Mesenchymal stem cell (in vitro differentiated cells and primary cell): Measurements from ENCODE around the gene HABP2.
A peak's percentile ranks its signal among the peaks of the same experiment; 100 is the strongest.

Experiments
- DNase-seq: peaks from one replicate; pipeline ENCODE4 v3.0.0-alpha.2; 2013
- H2AFZ ChIP-seq: one replicate; pipeline ENCODE4 v1.6.1; 2013; ENCODE audit warnings: low read depth, mild to moderate bottlenecking, control low read depth, inconsistent platforms, low read length, moderate library complexity
- H2AK5ac ChIP-seq: 2 replicates; pipeline ENCODE4 v1.6.1; 2013; ENCODE audit warnings: low read length, moderate library complexity, mild to moderate bottlenecking, inconsistent platforms; ENCODE audit not compliant: severe bottlenecking
- H2BK120ac ChIP-seq: one replicate; pipeline ENCODE4 v1.6.1; 2013; ENCODE audit warnings: low read depth, mild to moderate bottlenecking, inconsistent platforms, low read length, moderate library complexity
- H2BK12ac ChIP-seq, 2 experiments: one replicate each; pipeline ENCODE4 v1.6.1; 2013; ENCODE audit warnings: inconsistent platforms in 2 of 2, low read length in 2 of 2, mild to moderate bottlenecking in 2 of 2, moderate library complexity in 2 of 2, control low read depth in 1 of 2
- H2BK15ac ChIP-seq: one replicate; pipeline ENCODE4 v1.6.1; 2013; ENCODE audit warnings: mild to moderate bottlenecking, low read depth, inconsistent platforms; ENCODE audit not compliant: poor library complexity, severe bottlenecking
- H2BK5ac ChIP-seq: 2 replicates; pipeline ENCODE4 v1.6.1; 2013; ENCODE audit warnings: low read depth, mild to moderate bottlenecking, low read length, control low read depth, inconsistent platforms; ENCODE audit not compliant: poor library complexity, severe bottlenecking
- H3K14ac ChIP-seq, 2 experiments: one replicate each; pipeline ENCODE4 v1.6.1; 2013; ENCODE audit warnings: inconsistent platforms in 2 of 2, low read length in 2 of 2, control low read depth in 1 of 2, mild to moderate bottlenecking in 1 of 2, moderate library complexity in 1 of 2
- H3K18ac ChIP-seq, 2 experiments: one replicate each; pipeline ENCODE4 v1.6.1; 2013; ENCODE audit warnings: inconsistent platforms in 2 of 2, low read length in 2 of 2, control low read depth in 1 of 2, low read depth in 1 of 2, mild to moderate bottlenecking in 1 of 2
- H3K23ac ChIP-seq, 2 experiments: one replicate each; pipeline ENCODE4 v1.6.1; 2013; ENCODE audit warnings: inconsistent platforms in 2 of 2, low read length in 2 of 2, mild to moderate bottlenecking in 2 of 2, moderate library complexity in 2 of 2, control low read depth in 1 of 2
- H3K27ac ChIP-seq: 2 replicates; pipeline ENCODE4 v1.5.1; 2013; ENCODE audit warnings: mild to moderate bottlenecking, moderate library complexity, low read length, control low read depth, inconsistent platforms; ENCODE audit not compliant: poor library complexity, severe bottlenecking
- H3K27me3 ChIP-seq, 2 experiments: 2 replicates each; pipeline versions ENCODE4 v1.6.1 to v1.7.0; 2013; ENCODE audit warnings: low read length in 2 of 2, mild to moderate bottlenecking in 2 of 2, moderate library complexity in 2 of 2, control low read depth in 1 of 2, inconsistent platforms in 1 of 2; ENCODE audit not compliant: control insufficient read depth in 1 of 2, insufficient read depth in 1 of 2
- H3K36me3 ChIP-seq, 2 experiments: 2 replicates each; pipeline versions ENCODE4 v1.6.1 to v1.7.0; 2013; ENCODE audit warnings: low read length in 2 of 2, control low read depth in 1 of 2, inconsistent platforms in 1 of 2, low read depth in 1 of 2, mild to moderate bottlenecking in 1 of 2; ENCODE audit not compliant: insufficient read depth in 2 of 2, control insufficient read depth in 1 of 2
- H3K4ac ChIP-seq, 2 experiments: one replicate each; pipeline ENCODE4 v1.6.1; 2013; ENCODE audit warnings: inconsistent platforms in 2 of 2, low read length in 2 of 2, mild to moderate bottlenecking in 2 of 2, moderate library complexity in 2 of 2, control low read depth in 1 of 2, low read depth in 1 of 2
- H3K4me1 ChIP-seq: 2 replicates; pipeline ENCODE4 v1.6.1; 2013; ENCODE audit warnings: low read depth, low read length, control low read depth; ENCODE audit not compliant: control insufficient read depth, insufficient read depth
- H3K4me2 ChIP-seq: 2 replicates; pipeline ENCODE4 v1.6.1; 2013; ENCODE audit warnings: low read length, mild to moderate bottlenecking, inconsistent platforms; ENCODE audit not compliant: poor library complexity, severe bottlenecking
- H3K4me3 ChIP-seq, 2 experiments: 2 replicates each; pipeline versions ENCODE4 v1.5.1 to v1.7.0; 2013; ENCODE audit warnings: low read length in 2 of 2, mild to moderate bottlenecking in 2 of 2, control low read depth in 1 of 2, low read depth in 1 of 2; ENCODE audit not compliant: insufficient read depth in 1 of 2
- H3K79me1 ChIP-seq: replicated peaks from 2 replicates; pipeline ENCODE4 v1.6.1; 2013; ENCODE audit warnings: mild to moderate bottlenecking, control low read depth, low read length, inconsistent platforms; ENCODE audit not compliant: poor library complexity, severe bottlenecking
- H3K9ac ChIP-seq: 2 replicates; pipeline ENCODE4 v1.7.0; 2013; ENCODE audit warnings: mild to moderate bottlenecking, low read length, moderate library complexity
- H3K9me3 ChIP-seq: 2 replicates; pipeline ENCODE4 v1.7.0; 2013; ENCODE audit warnings: mild to moderate bottlenecking, low read length; ENCODE audit not compliant: control insufficient read depth
- H4K8ac ChIP-seq: one replicate; pipeline ENCODE4 v1.6.1; 2013; ENCODE audit warnings: inconsistent platforms, mild to moderate bottlenecking, low read length, moderate library complexity
- H4K91ac ChIP-seq: one replicate; pipeline ENCODE4 v1.6.1; 2013; ENCODE audit warnings: mild to moderate bottlenecking, low read length, inconsistent platforms
- WGBS: methylation state at CpG from one replicate; pipeline ENCODE4 v1.1.7; 2013; ENCODE audit warnings: mixed read lengths; 5-methylcytosine and 5-hydroxymethylcytosine counted together

HABP2 gene

GRCh38 chr10:113540845-113541548, 11.9 kb upstream of the HABP2 start:
- no peak overlapping the region for H3K14ac ChIP-seq
- H3K79me1 ChIP-seq, result no peaks in the 10 kb centered on the region
- H2AK5ac ChIP-seq, result no peak overlapping the region
- WGBS, result 86% methylated on average over 7 of the region's 7 CpGs
- no peak for DNase-seq
- H3K4me1 ChIP-seq, result peaks cover 15% of the 10 kb centered on the region
- no peak overlapping the region for H3K9ac ChIP-seq
- no peaks in the 10 kb centered on the region for H3K36me3 ChIP-seq
- H3K23ac ChIP-seq, result no peak overlapping the region
- no peak overlapping the region for H2BK120ac ChIP-seq
- peaks cover 0 to 4% of the 10 kb centered on the region in 2 experiments for H3K27me3 ChIP-seq
- H4K91ac ChIP-seq, result no peak overlapping the region
- no peaks in the 10 kb centered on the region for H3K9me3 ChIP-seq
- no peak overlapping the region for H3K27ac ChIP-seq
- no peak overlapping the region for H4K8ac ChIP-seq
- no peak overlapping the region for H3K4me3 ChIP-seq
- H2AFZ ChIP-seq, result no peak overlapping the region
- H2BK12ac ChIP-seq, result no peak overlapping the region
- peak overlapping the region in 1 of 2 experiments; percentile 13 for H3K4ac ChIP-seq
- H2BK5ac ChIP-seq, result no peak overlapping the region
- H3K4me2 ChIP-seq, result no peak overlapping the region
- no peak overlapping the region for H2BK15ac ChIP-seq
- H3K18ac ChIP-seq, result no peak overlapping the region

- Histone ChIP-seq H3K4me1 (peaks cover 15% of the 10 kb centered on the region), H3K18ac (no peak overlapping the region), H2AFZ (no peak overlapping the region), H2AK5ac (no peak overlapping the region), H2BK15ac (no peak overlapping the region), H3K27ac (no peak overlapping the region), H3K4me3 (no peak overlapping the region), H3K79me1 (no peaks in the 10 kb centered on the region), H4K91ac (no peak overlapping the region), H3K4me2 (no peak overlapping the region), H3K4ac (no peak overlapping the region), H3K9me3 (no peaks in the 10 kb centered on the region), H3K14ac (no peak overlapping the region), H3K23ac (no peak overlapping the region), H4K8ac (no peak overlapping the region), H2BK12ac (no peak overlapping the region), H3K27me3 (peaks cover 0 to 4% of the 10 kb centered on the region in 2 experiments), H3K9ac (no peak overlapping the region), H3K36me3 (no peaks in the 10 kb centered on the region), H2BK5ac (no peak overlapping the region), H2BK120ac (no peak overlapping the region)
- WGBS, result 65% methylated on average over 1 of the region's 1 CpG
- no peak for DNase-seq
Measured at GRCh38 chr10:113541549-113541927, 11.3 kb upstream of the HABP2 start.

- no peak overlapping the region for H2BK120ac ChIP-seq
- no peak overlapping the region for H2BK12ac ChIP-seq
- H2AK5ac ChIP-seq, result no peak overlapping the region
- no peak overlapping the region for H4K91ac ChIP-seq
- H3K14ac ChIP-seq, result no peak overlapping the region
- no peak overlapping the region for H3K23ac ChIP-seq
- H2BK15ac ChIP-seq, result no peak overlapping the region
- no peak overlapping the region for H2AFZ ChIP-seq
- H3K9me3 ChIP-seq, result no peaks in the 10 kb centered on the region
- no peaks in the 10 kb centered on the region for H3K36me3 ChIP-seq
- no peak overlapping the region for H3K4me2 ChIP-seq
- H3K27ac ChIP-seq, result no peak overlapping the region
- H3K18ac ChIP-seq, result no peak overlapping the region
- no peak for DNase-seq
- WGBS, result 57% methylated on average over 2 of the region's 5 CpGs
- H4K8ac ChIP-seq, result no peak overlapping the region
- H3K4me1 ChIP-seq, result peaks cover 13% of the 10 kb centered on the region
- H2BK5ac ChIP-seq, result no peak overlapping the region
- H3K4me3 ChIP-seq, result no peak overlapping the region
- H3K79me1 ChIP-seq, result no peaks in the 10 kb centered on the region
- H3K27me3 ChIP-seq, result peaks cover 0 to 4% of the 10 kb centered on the region in 2 experiments
- no peak overlapping the region for H3K9ac ChIP-seq
- no peak overlapping the region for H3K4ac ChIP-seq
Measured at GRCh38 chr10:113543107-113543955, 9.5 kb upstream of the HABP2 start.

- Histone ChIP-seq H2BK15ac (no peak overlapping the region), H2BK120ac (no peak overlapping the region), H3K27me3 (peaks cover 0 to 4% of the 10 kb centered on the region in 2 experiments), H3K4me3 (no peak overlapping the region), H2AK5ac (no peak overlapping the region), H3K4me1 (peaks cover 9% of the 10 kb centered on the region), H4K8ac (no peak overlapping the region), H3K18ac (no peak overlapping the region), H3K9ac (no peak overlapping the region), H3K14ac (no peak overlapping the region), H3K9me3 (no peaks in the 10 kb centered on the region), H3K4me2 (no peak overlapping the region), H3K27ac (no peak overlapping the region), H2BK12ac (no peak overlapping the region), H3K79me1 (no peaks in the 10 kb centered on the region), H3K4ac (no peak overlapping the region), H3K36me3 (no peaks in the 10 kb centered on the region), H4K91ac (no peak overlapping the region), H3K23ac (no peak overlapping the region), H2AFZ (no peak overlapping the region), H2BK5ac (no peak overlapping the region)
- no peak for DNase-seq
- WGBS, result 93% methylated on average over 1 of the region's 1 CpG
Measured at GRCh38 chr10:113544392-113544791, 8.5 kb upstream of the HABP2 start.
